ENCODE measurements around the gene UBAP2. TPM values are rescaled to one million over a fixed set of nuclear protein-coding genes. Genes with fewer than 3 reads are reported as not detected.

UBAP2 gene
- total RNA-seq, 1 experiment from 2014 or later, result 60.8 TPM

DNA sequence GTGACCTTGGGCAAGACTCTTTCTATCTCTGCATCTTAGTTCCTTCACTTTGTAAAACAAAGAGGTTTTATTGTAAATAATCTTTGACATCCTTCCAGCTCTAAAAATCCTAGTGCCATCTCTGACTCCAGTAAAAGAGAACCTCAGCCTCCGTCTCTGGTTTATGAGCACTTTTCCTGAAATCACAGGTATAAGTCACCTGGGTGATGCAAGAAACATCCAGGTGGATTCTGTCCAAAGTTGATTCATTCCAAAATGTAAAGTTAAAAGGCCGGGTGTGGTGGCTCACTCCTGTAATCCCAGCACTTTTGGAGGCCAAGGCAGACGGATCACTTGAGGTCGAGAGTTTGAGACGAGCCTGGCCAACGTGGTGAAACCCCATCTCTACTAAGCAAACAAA lies 21.1 kb upstream of the UBAP2 start:
- no peak overlapping the region for H4K8ac ChIP-seq (replicated peaks; ENCODE audit: insufficient read length, low read depth, low read length)
- H3K23ac ChIP-seq (ENCODE audit: insufficient read length, low read depth, low read length), result no peak overlapping the region
- Mint-ChIP-seq H3K9me3 (peaks cover 0 to 2% of the 10 kb centered on the region in 2 experiments; a peak in 1 of 5 replicates), H3K4me3 (no peak overlapping the region), H3K4me1 (peaks cover 19 to 22% of the 10 kb centered on the region in 2 experiments), H3K27me3 (ENCODE audit: low read depth) (no peaks in the 10 kb centered on the region), H3K36me3 (ENCODE audit: insufficient read depth in 1 of 3, low read depth in 3 of 3) (no peaks in the 10 kb centered on the region), H3K27ac (no peak overlapping the region)
- no peak overlapping the region for H4K91ac ChIP-seq (ENCODE audit: insufficient read length, low read depth, low read length)
- H2BK20ac ChIP-seq (ENCODE audit: low read depth, low read length, poor library complexity, severe bottlenecking), result no peak overlapping the region
- no peaks in the 10 kb centered on the region for H3K79me2 ChIP-seq (ENCODE audit: insufficient read depth, low read length)
- no peak overlapping the region for H2AFZ ChIP-seq (ENCODE audit: low read length)
- no peak overlapping the region for H2BK12ac ChIP-seq (ENCODE audit: insufficient read length, low read depth, low read length)
- H3K79me1 ChIP-seq (ENCODE audit: insufficient read depth, low read depth, low read length, poor library complexity, severe bottlenecking), result no peaks in the 10 kb centered on the region
- no peak overlapping the region for H3K4ac ChIP-seq (ENCODE audit: low read depth, low read length)
- no peak overlapping the region for H3K14ac ChIP-seq (ENCODE audit: insufficient read depth, low read length)
- H3K23me2 ChIP-seq (ENCODE audit: insufficient read length, low read depth, low read length, poor library complexity, severe bottlenecking), result no peaks in the 10 kb centered on the region
- no peak overlapping the region for H2AK5ac ChIP-seq (ENCODE audit: insufficient read length, low read length)
- H3K27ac ChIP-seq (ENCODE audit: insufficient read length, low read depth, low read length), result no peak overlapping the region
- H3K27me3 ChIP-seq (ENCODE audit: insufficient read depth, low read length), result no peaks in the 10 kb centered on the region
- no peak overlapping the region for H3K4me2 ChIP-seq (ENCODE audit: insufficient read depth, insufficient read length, low read length)
- H3K18ac ChIP-seq (ENCODE audit: insufficient read length, low read depth, low read length), result no peak overlapping the region
- no peak overlapping the region for H3K9ac ChIP-seq (ENCODE audit: extremely low read depth, insufficient read length, low read length)
- H2BK5ac ChIP-seq (ENCODE audit: insufficient read length, low read length), result no peak overlapping the region
- no peak overlapping the region for H2BK120ac ChIP-seq (ENCODE audit: low read depth, low read length, poor library complexity, severe bottlenecking)
- no peak overlapping the region for H2BK15ac ChIP-seq (ENCODE audit: low read depth, low read length)
- H3T11ph ChIP-seq (ENCODE audit: low read length), result no peak overlapping the region
- DNase-seq, result no peak
- no CpG with 5 or more reads among the region's 6 CpGs for WGBS (ENCODE audit: extremely low coverage, insufficient read length, low lambda C conversion rate)
- no peak overlapping the region for H4K5ac ChIP-seq (ENCODE audit: insufficient read length, low read depth, low read length)
- no peaks in the 10 kb centered on the region for H4K20me1 ChIP-seq (ENCODE audit: control insufficient read depth, insufficient read depth, insufficient read length)
- TF ChIP-seq, protein P1, sequence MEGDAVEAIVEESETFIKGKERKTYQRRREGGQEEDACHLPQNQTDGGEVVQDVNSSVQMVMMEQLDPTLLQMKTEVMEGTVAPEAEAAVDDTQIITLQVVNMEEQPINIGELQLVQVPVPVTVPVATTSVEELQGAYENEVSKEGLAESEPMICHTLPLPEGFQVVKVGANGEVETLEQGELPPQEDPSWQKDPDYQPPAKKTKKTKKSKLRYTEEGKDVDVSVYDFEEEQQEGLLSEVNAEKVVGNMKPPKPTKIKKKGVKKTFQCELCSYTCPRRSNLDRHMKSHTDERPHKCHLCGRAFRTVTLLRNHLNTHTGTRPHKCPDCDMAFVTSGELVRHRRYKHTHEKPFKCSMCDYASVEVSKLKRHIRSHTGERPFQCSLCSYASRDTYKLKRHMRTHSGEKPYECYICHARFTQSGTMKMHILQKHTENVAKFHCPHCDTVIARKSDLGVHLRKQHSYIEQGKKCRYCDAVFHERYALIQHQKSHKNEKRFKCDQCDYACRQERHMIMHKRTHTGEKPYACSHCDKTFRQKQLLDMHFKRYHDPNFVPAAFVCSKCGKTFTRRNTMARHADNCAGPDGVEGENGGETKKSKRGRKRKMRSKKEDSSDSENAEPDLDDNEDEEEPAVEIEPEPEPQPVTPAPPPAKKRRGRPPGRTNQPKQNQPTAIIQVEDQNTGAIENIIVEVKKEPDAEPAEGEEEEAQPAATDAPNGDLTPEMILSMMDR (conservative IDR thresholded peaks at IDR 0.05), result no peak
- no peaks in the 10 kb centered on the region for H3K4me1 ChIP-seq (ENCODE audit: insufficient read depth, low read length)
- H3K9me3 ChIP-seq (ENCODE audit: control insufficient read depth, low read depth, low read length), result no peaks in the 10 kb centered on the region
- H3K56ac ChIP-seq (ENCODE audit: insufficient read length, low read depth, low read length), result no peak overlapping the region

Data from H9 (cell line).